ENCODE data around the gene KIF26B.

Gene KIF26B

DNA sequence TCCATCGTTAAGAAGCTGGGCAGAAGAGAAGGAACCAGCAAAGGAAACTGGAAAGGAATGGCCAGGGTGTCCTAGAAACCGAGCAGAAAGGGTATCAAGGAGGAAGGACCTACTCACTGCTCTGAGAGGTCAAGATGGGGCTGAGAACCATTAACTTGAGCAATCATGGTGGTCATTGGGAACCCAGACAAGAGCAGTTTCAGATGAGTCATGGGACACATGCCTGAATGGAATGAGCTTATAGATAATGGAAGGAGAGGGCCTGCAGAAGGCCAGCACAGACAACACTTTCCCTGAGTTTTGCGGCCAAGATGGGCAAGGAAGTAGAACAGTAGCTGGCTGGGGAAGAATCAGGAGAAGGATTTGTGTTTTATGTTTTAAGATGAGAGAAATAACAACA, 383.2 kb downstream of the KIF26B start:
- DNase-seq = no peak

DNA sequence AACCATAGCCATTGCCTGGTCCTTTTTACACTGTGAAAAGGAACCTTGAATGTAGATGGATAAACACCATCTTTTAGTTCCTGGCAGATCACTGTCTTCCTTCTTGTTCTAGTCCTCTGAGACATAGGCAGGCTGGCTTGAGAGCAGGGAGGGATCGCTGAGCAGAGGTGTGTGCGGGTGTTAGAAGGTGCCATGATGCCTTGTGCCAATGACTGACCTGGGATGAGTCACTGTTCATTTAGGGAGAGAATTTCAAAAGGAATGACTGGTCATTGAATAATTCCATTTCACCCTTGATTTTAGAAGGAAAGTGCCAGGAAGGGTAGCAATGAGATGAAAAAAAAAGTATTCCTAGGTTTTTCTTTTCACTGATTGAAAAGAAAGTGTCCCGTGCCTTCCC, 383.9 kb downstream of the KIF26B start:
- DNase-seq = no peak

DNA sequence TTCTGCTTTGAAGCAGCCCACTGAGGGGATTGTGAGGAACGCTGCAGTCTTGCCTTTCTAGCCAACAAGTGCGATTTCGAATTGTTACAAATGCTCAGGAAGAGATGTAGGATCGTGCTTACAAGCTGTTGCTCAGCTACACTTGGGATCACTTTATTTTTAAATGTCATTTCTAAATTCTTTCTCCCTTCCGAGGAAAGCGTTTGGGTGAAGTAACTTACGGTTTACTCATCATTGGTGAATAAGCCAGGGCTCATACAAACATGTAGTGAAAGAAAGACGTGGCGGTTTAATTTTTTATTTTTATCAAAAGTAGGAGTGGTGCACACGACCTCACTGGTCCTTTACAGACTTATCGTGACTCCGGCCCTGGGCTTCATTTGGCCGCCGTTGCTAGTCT, 386.6 kb downstream of the KIF26B start:
- no peak for DNase-seq

DNA sequence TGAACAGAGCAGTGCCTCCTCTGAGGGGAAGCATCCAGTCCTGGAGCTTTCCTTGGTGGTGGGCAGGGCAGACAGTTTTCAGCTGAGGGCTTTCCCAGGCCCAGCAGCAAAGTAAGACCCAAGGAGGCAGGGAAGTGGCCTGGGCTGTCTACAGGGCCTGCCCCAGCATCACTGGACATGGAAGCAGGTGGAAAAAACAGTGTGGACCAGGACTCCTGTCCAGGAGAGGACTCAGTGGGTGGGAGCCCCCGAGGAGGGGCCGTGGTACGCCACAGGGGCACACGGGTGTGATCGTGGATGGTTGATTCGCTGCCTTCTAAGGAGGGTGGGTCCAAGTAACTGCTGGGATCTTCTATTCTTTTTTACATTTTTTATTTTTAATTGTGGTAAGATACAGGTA, 387.6 kb downstream of the KIF26B start:
- no peak for DNase-seq

DNA sequence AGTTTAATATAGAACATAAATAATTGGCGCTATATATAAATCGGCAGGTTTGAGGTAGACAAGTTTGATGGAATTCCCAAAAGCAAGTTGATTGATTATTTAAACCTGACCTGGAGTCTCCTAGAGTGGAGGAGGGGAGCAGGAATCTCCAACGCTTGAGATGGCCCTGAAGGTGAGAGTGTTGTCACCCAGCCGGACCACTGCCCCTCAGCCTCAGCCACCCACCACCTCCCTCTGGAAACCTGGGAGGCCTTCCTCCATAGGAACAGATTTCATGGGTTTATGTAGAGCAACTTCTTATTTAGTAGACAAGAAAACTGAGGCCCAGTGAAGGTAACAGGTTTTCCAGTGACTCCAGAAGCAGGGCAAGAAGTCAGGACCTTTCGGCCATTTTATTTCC, 389.5 kb downstream of the KIF26B start:
- DNase-seq = no peak

DNA sequence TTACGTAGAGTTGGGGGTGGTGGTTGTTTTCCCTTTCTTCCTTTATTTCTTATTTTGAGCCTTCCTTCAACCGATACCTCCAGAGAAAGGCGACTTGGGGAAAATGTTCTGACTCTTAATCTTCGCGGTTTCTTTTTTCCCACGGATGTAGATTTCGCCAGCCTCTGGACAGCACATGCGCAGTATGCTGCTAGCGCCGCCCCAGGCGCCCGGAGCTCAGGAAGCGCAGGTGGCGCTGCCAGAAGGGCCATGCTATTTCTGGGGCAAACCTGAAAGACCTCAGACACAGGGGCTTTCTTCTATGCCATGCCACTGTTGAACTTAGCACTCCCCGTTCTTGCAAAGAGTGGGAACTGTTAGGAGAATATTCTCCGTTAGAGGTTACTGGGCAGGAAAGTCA, 392.1 kb downstream of the KIF26B start:
- DNase-seq = no peak

DNA sequence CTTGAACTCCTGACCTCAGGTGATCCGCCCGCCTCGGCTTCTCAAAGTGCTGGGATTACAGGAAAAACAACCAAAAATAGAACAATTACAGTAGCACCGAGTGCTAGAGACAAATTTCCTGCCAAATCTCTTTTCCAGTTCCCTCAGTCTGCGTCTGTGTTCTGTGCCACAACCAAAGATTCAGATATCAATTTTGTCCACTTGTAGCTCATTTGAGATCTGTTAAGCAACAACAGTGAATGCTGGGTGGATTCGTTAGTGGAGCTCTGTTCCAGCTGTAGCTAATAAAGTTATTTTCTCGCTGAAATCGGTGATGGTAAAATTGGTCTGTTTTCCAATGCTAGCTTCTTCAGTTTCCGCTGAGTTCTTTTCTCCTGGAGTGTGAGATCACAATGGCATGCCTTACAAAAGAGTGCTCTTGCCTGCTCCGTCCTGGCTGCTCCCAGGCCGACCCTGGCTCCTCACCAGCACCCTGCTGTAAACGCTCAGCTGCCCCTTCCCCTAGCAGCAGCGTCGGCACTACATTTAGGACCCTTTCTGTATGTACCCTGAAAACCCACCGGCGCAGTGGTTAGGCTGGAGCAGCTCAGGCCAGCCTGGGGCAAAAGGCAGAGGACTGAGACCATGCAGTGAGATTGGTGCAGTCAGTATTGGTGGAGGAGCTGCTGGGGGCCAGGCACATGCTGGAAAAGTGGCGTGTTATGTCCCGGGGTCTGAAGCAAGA, 395.4 kb downstream of the KIF26B start:
- no peak for DNase-seq

DNA sequence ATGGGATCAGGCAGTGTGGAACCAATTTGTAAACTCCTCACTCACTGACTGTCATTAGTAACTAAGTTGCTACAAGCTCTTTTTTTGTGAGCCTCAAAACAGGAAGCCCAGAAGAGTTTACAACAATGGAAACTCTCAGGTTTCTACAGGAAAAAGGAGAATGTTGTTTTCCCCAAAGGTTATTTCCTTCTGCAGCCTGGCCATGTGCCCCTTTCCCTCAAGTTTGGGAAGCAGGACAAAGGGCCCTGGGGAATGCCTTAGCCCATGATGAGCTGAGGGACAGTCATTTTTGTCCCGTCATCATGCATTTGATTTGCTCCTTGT, 395.9 kb downstream of the KIF26B start:
- DNase-seq = no peak

DNA sequence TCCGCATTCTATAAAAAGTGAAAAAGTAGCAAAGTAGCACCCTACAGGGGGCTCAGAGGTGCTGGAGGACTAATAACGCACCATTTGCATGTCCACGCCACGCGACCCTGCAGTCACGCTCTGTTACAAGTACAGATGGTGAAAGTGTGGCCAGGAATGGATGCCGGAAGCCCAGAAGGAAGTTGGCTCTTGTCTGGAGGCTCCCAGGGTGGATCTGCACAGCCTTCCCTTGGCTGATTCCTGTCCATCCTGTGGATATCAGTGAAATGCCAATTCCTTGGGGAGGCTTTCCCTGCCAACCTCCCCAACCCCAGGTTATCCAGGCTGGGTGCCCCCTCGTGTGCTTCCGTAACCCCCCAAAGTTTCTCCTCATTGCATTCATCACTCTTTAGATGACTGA, 396.8 kb downstream of the KIF26B start:
- DNase-seq = no peak

DNA sequence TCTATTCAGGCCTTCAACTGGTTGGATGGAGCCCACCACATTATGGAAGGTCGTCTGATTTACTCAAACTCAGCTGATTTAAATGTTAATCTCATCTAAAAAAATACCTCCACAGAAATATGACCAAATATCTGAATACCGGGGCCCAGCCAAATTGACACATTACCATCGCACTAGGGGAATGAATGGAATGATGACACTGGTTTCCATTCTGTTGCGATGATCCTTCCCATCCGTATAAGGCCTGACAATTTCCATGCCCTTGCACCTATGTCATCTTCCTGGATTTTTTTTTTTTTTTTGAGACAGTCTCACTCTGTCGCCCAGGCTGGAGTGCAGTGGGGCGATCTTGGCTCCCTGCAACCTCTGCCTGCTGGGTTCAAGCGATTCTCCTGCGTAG, 397.5 kb downstream of the KIF26B start:
- DNase-seq = no peak

DNA sequence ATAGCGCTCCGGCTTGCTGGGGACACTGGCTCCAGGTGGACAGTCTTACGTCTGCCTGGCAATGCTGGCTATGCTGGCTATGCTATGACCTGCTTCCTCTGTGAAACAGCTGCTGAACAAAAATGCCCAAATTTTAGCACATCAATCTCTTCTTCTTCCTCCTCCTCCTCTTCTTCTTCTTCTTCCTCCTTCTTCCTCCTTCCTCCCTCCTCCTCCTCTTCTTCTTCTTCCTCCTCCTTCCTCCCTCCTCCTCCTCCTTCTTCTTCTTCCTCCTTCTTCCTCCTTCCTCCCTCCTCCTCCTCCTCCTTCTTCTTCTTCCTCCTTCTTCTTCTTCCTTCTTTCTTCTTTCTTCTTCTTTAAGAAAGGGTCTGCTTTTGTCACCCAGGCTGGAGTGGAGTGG, 401.3 kb downstream of the KIF26B start:
- DNase-seq = no peak

DNA sequence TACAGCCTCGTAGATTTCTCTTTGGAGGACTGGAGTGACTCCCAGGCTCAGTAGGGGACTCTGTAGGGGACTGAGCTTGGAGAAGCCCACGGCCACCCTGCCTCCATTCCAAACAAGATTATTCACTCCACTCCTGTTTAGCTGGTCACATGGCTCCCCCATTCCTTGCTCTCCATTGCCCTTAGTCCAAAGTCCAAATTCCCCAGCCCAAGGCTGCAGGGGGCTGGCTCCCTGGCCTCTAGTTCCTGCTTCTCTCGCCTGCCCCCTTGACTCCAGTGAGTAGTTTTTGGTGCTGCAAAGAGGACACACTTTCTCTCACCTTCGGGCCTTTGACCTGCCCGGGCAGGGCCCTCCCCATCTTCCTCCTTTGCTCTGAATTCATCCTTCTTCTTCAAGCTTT, 403.3 kb downstream of the KIF26B start:
- DNase-seq = no peak

DNA sequence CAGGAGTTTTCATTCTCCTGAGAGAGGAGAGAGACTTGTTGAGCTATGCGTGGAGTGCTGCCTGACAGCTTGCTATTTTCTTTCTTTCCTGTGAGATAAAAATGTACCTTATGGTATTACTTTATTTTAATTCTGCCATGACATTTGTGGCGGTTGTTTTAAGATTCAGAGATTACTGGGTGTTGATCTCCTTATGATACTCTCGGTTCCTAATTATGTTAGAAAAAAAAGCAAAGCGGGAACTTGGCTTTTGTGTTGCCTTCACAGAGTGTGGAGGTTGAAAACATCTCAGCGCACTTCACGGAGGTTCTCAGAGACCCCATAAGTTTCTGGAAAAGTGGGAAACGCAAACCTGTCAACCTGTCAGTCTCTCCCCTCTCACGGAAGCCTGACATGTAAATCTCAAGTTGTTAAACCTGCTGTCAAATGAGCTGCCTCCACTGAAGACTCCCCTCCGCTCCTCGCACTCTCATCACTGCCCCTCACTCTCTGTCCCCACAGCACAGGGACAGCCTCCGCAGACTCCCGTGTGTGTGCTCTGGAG, 405.6 kb downstream of the KIF26B start:
- no peak for DNase-seq

DNA sequence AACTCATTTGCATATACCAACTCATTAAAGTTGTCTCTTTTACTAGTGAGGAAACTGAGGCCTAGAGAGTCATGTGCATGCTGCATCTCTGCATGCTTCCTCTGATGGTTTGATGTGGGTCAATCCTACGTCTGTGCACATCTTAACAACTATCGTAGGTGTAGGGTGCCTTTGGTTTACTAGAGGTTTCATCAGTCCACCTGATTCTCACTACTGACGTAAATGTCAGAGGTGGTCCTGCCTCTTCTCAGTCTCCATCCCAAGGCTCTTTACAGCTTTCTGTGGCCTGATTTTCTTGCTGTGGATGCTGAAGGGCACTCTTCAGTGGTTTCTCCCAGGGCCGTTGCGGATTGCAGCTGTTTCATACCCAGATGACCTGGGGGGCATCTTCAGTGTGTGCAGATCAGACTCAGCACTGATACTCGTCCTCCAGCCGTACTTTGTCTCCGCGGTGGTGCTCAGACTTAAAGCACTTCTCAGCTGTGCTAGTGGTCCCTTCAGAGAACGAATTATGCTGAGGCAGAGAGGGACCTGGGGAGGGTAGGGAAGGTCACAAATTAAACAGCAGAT, 407.0 kb downstream of the KIF26B start:
- no peak for DNase-seq

DNA sequence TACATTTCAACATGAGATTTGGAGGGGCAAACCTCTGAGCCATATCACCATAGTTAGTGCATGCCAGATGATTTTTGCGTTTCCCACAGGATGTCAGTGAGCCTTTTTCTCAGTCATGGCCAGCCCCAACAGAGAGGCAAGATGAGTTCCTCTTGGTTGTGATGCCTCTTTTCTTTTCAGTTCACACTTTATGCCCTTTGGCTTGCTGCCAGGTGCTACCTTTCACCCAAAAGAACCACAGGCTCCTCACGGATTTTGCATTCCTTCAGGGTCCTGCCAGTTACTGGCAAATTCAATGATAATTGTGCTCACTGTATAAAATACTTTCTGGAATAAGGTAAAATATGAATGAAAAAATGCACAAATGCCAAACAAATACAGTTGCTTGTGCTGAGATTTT, 411.3 kb downstream of the KIF26B start:
- no peak for DNase-seq

DNA sequence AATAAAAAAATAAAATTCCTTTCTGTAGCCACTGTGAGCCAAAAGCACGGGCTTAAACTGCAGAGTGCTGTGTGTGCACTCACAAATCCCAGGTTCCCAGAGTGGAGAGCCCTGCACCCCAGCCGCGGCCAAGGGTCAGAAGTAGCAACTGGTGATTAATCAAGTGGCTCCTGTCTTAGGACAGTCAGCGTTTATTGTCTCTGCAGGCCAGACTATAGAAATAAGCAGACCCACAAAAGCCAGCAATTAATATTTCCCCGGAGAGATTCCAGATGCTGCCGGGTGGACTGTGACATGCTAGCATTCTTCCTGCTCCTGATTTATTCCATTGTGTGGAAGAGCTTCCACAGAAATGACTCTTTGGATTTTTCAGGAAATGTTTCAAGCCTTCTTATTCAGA, 412.2 kb downstream of the KIF26B start:
- DNase-seq = no peak

DNA sequence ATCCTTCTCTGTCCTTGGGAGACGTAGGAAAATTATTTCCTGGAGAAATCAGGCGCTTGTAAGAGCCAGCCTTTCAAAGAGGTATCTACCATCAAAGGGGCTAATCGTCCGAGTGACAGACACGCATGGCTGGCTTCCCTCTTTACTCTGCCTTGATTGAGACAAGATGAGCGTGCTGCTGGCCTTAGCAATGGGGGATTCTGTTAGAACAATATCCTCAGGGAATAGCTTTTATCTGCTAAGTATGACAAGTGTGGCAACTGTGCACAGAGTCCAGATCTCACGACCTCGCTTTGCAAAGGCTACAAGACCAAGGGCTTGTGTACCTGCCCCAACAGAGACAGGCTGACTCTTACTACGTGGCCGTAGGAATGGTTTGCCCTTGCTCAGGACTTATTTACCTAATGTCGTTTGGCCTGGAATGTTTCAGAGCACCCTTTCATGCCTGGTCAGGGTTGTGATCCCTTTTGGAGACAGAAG, 417.1 kb downstream of the KIF26B start:
- no peak for DNase-seq

DNA sequence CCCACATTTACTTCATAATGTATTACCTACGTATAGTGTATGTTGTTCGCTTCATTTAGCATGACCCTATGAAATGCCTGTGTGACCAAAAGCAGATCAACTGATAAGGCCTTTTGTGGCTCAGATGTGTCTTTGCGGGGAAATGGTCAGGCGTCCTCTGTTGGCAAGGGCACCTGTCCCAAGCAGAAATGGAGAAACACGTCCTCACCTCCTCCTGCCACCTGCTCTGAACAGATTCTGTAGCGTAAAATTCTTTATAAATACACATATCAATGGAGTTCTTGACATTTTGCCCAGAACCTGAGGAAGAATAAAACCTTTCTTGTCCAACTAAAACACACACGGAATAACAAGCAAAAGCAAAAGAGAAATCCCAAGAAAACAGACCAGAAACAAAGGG, 417.9 kb downstream of the KIF26B start:
- no peak for DNase-seq

DNA sequence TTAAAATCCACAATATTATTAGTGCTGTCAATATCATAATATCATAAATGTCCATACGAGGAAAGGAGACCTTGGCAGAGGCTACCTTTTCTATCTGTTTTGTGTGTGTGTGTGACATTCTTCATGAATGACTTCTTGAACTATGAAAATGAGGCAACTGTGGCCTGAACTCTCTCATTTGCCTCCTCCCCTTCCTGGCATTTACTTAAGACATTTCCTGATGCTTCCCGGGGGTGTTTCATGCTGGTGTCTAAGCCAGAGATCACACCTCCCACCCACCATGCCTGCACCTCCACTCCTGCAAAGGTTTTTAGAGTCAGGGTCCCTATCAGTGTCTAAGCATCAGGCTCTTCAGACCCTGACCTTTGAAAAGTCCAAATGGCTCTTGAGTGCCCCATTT, 420.9 kb downstream of the KIF26B start:
- no peak for DNase-seq

DNA sequence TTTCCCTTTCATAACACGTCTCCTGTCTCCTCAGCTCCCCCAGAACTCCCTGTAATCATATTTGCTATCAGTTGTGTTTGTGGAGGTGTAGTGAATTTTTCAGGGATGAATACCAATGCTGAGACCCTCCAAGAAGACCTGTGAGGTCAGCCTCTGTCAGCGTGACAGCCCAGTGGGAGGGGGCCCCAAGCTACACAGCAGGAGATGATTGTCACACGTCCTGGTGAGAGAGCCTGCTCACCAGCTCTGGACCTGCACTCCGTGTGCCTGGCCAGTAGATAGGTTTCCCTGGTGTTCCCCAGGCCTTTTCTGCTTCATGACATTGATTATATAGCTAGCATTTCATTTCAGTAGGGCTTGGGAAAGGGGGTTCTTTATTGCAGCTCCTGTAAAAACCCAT, 421.5 kb downstream of the KIF26B start:
- DNase-seq = no peak

DNA sequence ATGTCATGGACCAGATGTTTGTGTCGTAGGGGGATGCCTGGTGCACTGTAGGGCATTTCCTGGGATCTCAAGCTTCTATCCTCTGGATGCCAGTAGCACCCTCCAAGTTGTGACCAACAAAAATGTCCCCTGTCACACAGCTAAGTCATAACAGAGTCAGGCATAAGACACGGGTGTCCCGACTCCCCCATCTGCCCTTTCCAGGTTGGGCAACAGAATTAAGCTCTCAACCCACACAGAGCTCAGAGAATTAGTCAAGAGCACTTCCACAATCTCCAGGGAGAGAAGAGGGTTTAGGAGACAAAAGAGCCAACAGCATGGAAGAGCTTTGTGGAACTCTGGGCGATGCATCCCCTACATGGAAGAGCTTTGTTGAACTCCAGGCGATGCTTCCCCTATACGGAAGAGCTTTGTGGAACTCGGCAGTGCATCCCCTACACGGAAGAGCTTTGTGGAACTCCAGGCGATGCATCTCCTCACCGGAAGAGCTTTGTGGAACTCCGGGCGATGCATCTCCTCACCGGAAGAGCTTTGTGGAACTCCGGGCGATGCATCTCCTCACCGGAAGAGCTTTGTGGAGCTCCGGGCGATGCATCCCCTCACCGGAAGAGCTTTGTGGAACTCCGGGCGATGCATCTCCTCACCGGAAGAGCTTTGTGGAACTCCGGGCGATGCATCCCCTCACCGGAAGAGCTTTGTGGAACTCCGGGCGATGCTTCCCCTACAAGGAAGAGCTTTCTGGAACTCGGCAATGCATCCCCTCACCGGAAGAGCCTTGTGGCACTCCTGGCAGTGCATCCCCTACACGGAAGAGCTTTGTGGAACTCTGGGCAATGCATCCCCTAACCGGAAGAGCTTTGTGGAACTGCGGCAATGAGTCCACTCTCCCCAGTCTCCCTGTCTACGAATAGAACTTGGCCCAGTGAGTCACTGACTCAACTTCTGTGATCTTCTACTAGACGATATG, 422.7 kb downstream of the KIF26B start:
- no peak for DNase-seq

DNA sequence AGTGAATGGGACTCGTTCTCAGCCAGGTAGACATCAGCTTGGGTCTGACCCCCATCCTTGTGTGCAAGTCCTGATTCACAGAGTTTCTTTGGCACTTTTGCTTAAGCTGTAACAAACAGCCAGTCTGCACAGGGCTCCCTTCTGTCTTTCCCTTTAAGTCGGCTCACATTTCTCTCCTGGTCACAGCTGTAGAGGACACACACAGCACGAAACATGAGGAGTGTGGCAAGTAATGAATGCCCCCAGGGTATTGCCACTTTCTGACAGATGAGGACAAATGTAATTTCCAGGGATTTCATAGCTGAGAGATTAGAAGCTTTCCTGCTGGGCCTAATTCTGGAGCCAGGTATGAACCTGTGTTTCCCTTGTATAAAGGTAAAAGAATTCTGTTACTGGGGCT, 423.5 kb downstream of the KIF26B start:
- DNase-seq = no peak

DNA sequence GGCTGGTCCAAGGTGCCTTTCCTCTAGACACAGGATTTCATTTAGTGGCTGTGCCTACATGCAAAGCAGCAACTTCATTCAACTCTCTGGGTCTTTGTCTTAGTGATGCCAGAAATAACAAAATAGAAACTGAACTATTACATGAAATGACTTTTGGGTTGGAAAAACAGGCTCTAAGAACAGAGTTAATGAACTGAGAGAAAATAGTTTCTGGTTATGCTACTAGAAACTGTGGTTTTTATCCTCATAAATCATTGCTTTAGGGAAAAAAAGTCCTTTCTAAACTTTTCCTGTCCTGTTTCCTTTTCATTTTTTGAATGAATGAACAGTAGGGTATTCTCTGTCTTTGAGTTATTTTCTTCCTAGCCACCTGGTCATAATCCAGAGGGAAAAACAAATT, 424.0 kb downstream of the KIF26B start:
- no peak for DNase-seq

DNA sequence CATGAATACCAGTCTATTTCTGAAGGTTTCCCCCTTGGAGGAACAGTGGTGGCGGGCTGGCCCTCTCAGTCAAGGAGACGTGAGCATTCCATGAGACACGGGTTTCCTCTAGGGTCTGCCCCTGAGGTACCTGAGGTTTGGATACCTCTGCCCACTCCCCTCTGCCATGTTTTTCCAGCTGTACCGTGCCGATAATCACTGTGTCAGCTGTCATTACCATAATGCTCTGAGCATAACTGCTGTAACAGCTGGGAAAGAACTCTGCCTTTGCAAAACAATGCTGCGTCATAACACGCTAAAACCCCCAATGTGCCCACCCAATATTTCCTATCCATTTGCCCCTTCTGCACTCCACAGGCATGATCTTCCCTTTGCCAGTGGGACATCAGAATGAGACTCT, 425.1 kb downstream of the KIF26B start:
- DNase-seq = no peak

Data from stimulated activated CD4-positive, alpha-beta T cell treated with anti-CD3 and anti-CD28 coated beads, Interleukin-4, amount 100 ng/mL, for 24 hours (primary cell).